Effector memory CD4-positive, alpha-beta T cell (primary cell): ENCODE data around the gene FBXO30.

ENCODE experiments used
- DNase-seq, 3 donors: peaks; one replicate each; pipeline ENCODE4 v3.0.0-alpha.2; 2020
- H3K27ac ChIP-seq: 2 replicates; pipeline ENCODE4 v1.7.0; 2013; ENCODE audit warnings: mild to moderate bottlenecking, low read length, moderate library complexity; ENCODE audit not compliant: insufficient read depth, poor library complexity, severe bottlenecking
- H3K27me3 ChIP-seq: replicated peaks from 2 replicates; pipeline ENCODE4 v1.7.0; 2013; ENCODE audit warnings: mild to moderate bottlenecking, low read length; ENCODE audit not compliant: insufficient read depth, control insufficient read depth, poor library complexity, severe bottlenecking
- H3K36me3 ChIP-seq: 2 replicates; pipeline ENCODE4 v1.7.0; 2013; ENCODE audit warnings: mild to moderate bottlenecking, low read length, moderate library complexity; ENCODE audit not compliant: control insufficient read depth, insufficient read depth
- H3K4me1 ChIP-seq: 2 replicates; pipeline ENCODE4 v1.7.0; 2013; ENCODE audit warnings: low read length, mild to moderate bottlenecking; ENCODE audit not compliant: control insufficient read depth, insufficient read depth, poor library complexity, severe bottlenecking
- H3K4me3 ChIP-seq: 2 replicates; pipeline ENCODE4 v1.7.0; 2013; ENCODE audit warnings: low read length, low read depth, mild to moderate bottlenecking; ENCODE audit not compliant: insufficient read depth, poor library complexity, severe bottlenecking
- H3K9me3 ChIP-seq: 2 replicates; pipeline ENCODE4 v1.7.0; 2013; ENCODE audit warnings: mild to moderate bottlenecking, low read length, moderate library complexity; ENCODE audit not compliant: control insufficient read depth

FBXO30 gene

DNA sequence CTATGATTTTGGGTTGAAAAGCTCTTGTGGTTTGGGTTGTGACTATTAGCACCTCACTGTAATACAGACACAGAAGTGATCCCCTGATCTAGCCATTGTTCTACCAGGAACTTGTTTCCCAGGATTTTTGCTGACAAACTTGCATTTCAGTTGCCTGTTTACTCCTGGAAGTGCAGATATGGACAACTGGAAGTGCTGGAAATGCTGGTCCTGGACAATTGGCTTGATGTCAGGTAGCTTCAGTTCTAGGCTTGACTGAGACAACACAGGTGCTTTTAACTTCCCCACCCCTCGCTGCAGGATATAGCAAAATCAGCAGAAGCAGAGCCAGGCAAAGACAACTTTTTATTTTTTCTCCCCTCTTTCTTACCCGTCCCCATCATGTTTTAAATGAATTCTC is 27.1 kb upstream of the FBXO30 start:
- no peaks in the 10 kb centered on the region for H3K36me3 ChIP-seq
- DNase-seq: no peak
- H3K27me3 ChIP-seq: no peaks in the 10 kb centered on the region
- no peak overlapping the region for H3K27ac ChIP-seq
- H3K9me3 ChIP-seq: no peaks in the 10 kb centered on the region
- no peaks in the 10 kb centered on the region for H3K4me1 ChIP-seq
- H3K4me3 ChIP-seq: no peak overlapping the region

DNA sequence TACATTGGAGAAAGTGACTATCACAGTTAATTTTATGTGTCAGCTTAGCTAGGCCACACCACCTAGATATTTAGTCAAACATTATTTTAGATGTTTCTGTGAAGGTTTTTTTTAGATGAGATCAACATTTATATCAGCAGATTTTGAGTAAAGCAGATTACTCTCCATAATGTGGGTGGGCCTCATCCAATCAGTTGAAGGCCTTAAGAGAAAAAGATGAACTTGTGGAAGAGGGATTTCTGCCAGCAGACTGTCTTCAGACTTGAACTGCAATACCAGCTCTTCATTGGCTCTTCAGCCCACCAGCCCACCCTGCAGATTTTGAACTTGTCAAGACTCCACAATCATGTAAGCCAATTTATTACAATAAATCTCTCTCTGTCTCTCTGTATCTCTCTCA is 25.1 kb upstream of the FBXO30 start:
- no peaks in the 10 kb centered on the region for H3K9me3 ChIP-seq
- no peaks in the 10 kb centered on the region for H3K27me3 ChIP-seq
- H3K36me3 ChIP-seq: no peaks in the 10 kb centered on the region
- H3K4me1 ChIP-seq: no peaks in the 10 kb centered on the region
- H3K27ac ChIP-seq: no peak overlapping the region
- no peak overlapping the region for H3K4me3 ChIP-seq
- DNase-seq: no peak

GRCh38 chr6:145838305-145838704 is 23.7 kb upstream of the FBXO30 start:
- Histone ChIP-seq H3K36me3 (no peaks in the 10 kb centered on the region), H3K27me3 (no peaks in the 10 kb centered on the region), H3K4me1 (no peaks in the 10 kb centered on the region), H3K9me3 (no peaks in the 10 kb centered on the region), H3K4me3 (no peak overlapping the region), H3K27ac (no peak overlapping the region)
- no peak for DNase-seq

GRCh38 chr6:145836772-145837171 is 22.2 kb upstream of the FBXO30 start:
- Histone ChIP-seq H3K4me3 (no peak overlapping the region), H3K4me1 (no peaks in the 10 kb centered on the region), H3K36me3 (no peaks in the 10 kb centered on the region), H3K9me3 (no peaks in the 10 kb centered on the region), H3K27me3 (no peaks in the 10 kb centered on the region), H3K27ac (no peak overlapping the region)
- no peak for DNase-seq

GRCh38 chr6:145836170-145836569 is 21.6 kb upstream of the FBXO30 start:
- Histone ChIP-seq H3K27ac (no peak overlapping the region), H3K4me1 (no peaks in the 10 kb centered on the region), H3K36me3 (no peaks in the 10 kb centered on the region), H3K4me3 (no peak overlapping the region), H3K9me3 (no peaks in the 10 kb centered on the region), H3K27me3 (no peaks in the 10 kb centered on the region)
- no peak for DNase-seq

DNA sequence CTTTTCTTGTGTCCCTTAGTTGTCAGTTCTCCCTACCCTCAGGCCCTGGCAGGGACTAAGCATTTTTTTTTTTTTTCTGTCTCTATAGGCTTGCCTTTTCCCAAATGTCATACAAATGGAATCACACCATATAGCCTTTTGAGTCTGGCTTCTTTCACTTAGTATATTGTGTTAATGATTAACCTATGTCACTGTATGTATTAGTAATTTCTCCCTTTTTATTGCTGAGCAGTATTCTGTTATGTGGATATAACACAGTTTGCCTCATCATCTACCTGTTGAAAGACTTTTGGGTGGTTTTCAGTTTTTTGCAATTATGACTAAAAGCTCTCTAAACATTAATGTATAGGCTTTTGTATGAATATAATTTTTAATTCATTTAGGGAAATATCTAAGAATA is 16.0 kb upstream of the FBXO30 start:
- Histone ChIP-seq H3K4me1 (no peaks in the 10 kb centered on the region), H3K36me3 (no peaks in the 10 kb centered on the region), H3K27me3 (no peaks in the 10 kb centered on the region), H3K9me3 (no peaks in the 10 kb centered on the region), H3K4me3 (no peak overlapping the region), H3K27ac (no peak overlapping the region)
- no peak for DNase-seq

DNA sequence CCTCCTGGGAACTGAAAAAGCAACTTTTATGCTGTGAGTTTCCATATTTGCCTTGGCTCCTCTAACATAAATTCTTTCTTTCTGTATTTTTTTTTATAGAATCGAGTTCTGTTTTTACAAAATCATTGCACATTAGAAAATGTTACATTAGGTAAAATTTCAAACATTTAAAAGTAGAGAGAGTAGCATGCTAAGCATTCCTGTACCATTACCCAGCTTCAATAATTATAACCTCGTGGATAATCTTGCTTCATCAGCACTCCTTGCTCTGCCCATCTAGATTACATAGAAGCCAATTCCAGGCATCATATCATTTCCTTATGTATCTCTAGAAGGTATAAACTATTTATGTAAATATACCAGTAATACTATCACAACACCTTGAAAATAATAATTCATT is 15.4 kb upstream of the FBXO30 start:
- no peaks in the 10 kb centered on the region for H3K27me3 ChIP-seq
- no peaks in the 10 kb centered on the region for H3K9me3 ChIP-seq
- H3K4me3 ChIP-seq: no peak overlapping the region
- H3K27ac ChIP-seq: no peak overlapping the region
- H3K4me1 ChIP-seq: no peaks in the 10 kb centered on the region
- no peak for DNase-seq
- no peaks in the 10 kb centered on the region for H3K36me3 ChIP-seq

- H3K36me3 ChIP-seq: no peaks in the 10 kb centered on the region
Measured at GRCh38 chr6:145829102-145829501, 14.5 kb upstream of the FBXO30 start.

GRCh38 chr6:145824344-145824743 is 9.7 kb upstream of the FBXO30 start:
- DNase-seq: no peak
- H3K4me3 ChIP-seq: no peak overlapping the region
- no peaks in the 10 kb centered on the region for H3K9me3 ChIP-seq
- no peaks in the 10 kb centered on the region for H3K4me1 ChIP-seq
- no peaks in the 10 kb centered on the region for H3K27me3 ChIP-seq
- H3K36me3 ChIP-seq: no peaks in the 10 kb centered on the region
- no peak overlapping the region for H3K27ac ChIP-seq

More at GRCh38 chr6:145829102-145829501, 14.5 kb upstream of the FBXO30 start:
- Histone ChIP-seq H3K4me1 (no peaks in the 10 kb centered on the region), H3K27ac (no peak overlapping the region), H3K4me3 (no peak overlapping the region), H3K9me3 (no peaks in the 10 kb centered on the region), H3K27me3 (no peaks in the 10 kb centered on the region)
- no peak for DNase-seq

DNA sequence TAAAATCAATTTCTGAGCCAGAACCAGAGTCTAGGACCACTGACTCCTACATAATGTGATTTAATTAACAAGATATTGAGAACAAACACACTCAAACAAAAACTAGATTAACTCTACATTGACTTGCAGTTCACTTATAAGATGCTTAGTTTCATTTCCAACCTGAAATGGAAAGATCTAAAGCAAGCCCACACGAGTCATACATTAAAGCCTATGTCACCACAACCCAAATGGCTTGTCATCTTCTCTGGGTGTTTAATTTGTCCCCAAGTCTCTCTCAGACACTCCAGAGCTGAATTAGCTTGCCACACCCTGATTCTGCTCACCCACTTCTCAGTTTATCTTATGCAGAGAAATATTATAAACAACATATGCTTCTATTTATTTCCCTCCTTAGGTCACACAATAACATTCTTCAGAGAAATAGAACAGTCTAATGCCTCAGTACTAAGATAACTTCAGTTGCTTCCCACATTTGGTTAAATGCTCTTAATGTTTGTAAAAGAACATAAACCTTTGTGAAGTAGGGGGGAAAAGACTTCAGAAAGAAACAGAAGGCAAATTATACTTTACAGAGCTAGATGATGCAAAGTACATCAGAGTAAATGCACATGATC is 8.8 kb upstream of the FBXO30 start:
- Histone ChIP-seq H3K36me3 (no peaks in the 10 kb centered on the region), H3K4me1 (no peaks in the 10 kb centered on the region), H3K27me3 (no peaks in the 10 kb centered on the region), H3K27ac (no peak overlapping the region), H3K4me3 (no peak overlapping the region), H3K9me3 (no peaks in the 10 kb centered on the region)
- DNase-seq: no peak
